ENCODE data around the gene PNPLA5.

The PNPLA5 gene

GRCh38 chr22:43839781-43840180 is 52.0 kb downstream of the PNPLA5 start:
- DNase-seq (ENCODE audit: low read depth in 2 of 3, low spot score in 2 of 3), result no peak

- DNase-seq (ENCODE audit: low read depth in 2 of 3, low spot score in 2 of 3), result no peak
Observed at GRCh38 chr22:43838571-43839307, 53.1 kb downstream of the PNPLA5 start.

GRCh38 chr22:43838161-43838560 is 53.7 kb downstream of the PNPLA5 start:
- no peak for DNase-seq (ENCODE audit: low read depth in 2 of 3, low spot score in 2 of 3)

- DNase-seq (ENCODE audit: low read depth in 2 of 3, low spot score in 2 of 3), result no peak
Observed at GRCh38 chr22:43837666-43838065, 54.1 kb downstream of the PNPLA5 start.

- DNase-seq (ENCODE audit: low read depth in 2 of 3, low spot score in 2 of 3), result no peak
Observed at GRCh38 chr22:43835736-43836135, 56.1 kb downstream of the PNPLA5 start.

- DNase-seq (ENCODE audit: low read depth in 2 of 3, low spot score in 2 of 3), result no peak
Observed at GRCh38 chr22:43835166-43835565, 56.6 kb downstream of the PNPLA5 start.

GRCh38 chr22:43833286-43834240 is 58.2 kb downstream of the PNPLA5 start:
- DNase-seq (ENCODE audit: low read depth in 2 of 3, low spot score in 2 of 3), result no peak

GRCh38 chr22:43832393-43833265 is 59.2 kb downstream of the PNPLA5 start:
- no peak for DNase-seq (ENCODE audit: low read depth in 2 of 3, low spot score in 2 of 3)

- no peak for DNase-seq (ENCODE audit: low read depth in 2 of 3, low spot score in 2 of 3)
Observed at GRCh38 chr22:43831561-43832392, 60.0 kb downstream of the PNPLA5 start.

GRCh38 chr22:43830931-43831560 is 60.8 kb downstream of the PNPLA5 start:
- no peak for DNase-seq (ENCODE audit: low read depth in 2 of 3, low spot score in 2 of 3)

- DNase-seq (ENCODE audit: low read depth in 2 of 3, low spot score in 2 of 3), result no peak
Observed at GRCh38 chr22:43829904-43830851, 61.6 kb downstream of the PNPLA5 start.

Data from activated CD8-positive, alpha-beta memory T cell treated with anti-CD3 and anti-CD28 coated beads for 48 hours (primary cell).